Naive thymus-derived CD4-positive, alpha-beta T cell (primary cell): Measurements from ENCODE around the gene BICD1. TPM values are rescaled to one million over a fixed set of nuclear protein-coding genes. Genes with fewer than 3 reads are reported as not detected.

Experiments used
- ATAC-seq: fragments of 150-1000 bp; cut with Tn5 transposase; 2 replicates; pipeline ENCODE4 v1.10.0; 2021; ENCODE audit warnings: mild to moderate bottlenecking, moderate library complexity
- CTCF ChIA-PET: fragments of 350-600 bp; sonication (Branson Sonifier 250); formaldehyde crosslinking; loops from one replicate; lab custom pipeline; 2021; ENCODE audit warnings: antibody characterized with exemption; lab: Charles Lee
- POLR2A ChIA-PET: fragments of 350-600 bp; sonication (Branson Sonifier 250); formaldehyde crosslinking; loops from one replicate; lab custom pipeline; 2021; ENCODE audit warnings: antibody characterized with exemption, inconsistent platforms; lab: Charles Lee
- DNase-seq, 9 donors: peaks; one replicate each; pipeline versions ENCODE4 v3.0.0 to v3.0.0-alpha.2; 2020 to 2022; ENCODE audit warnings: mixed read lengths in 1 of 9
- H3K27ac ChIP-seq: one replicate; pipeline ENCODE4 v1.7.0; 2013; ENCODE audit warnings: mild to moderate bottlenecking, low read depth, low read length, moderate library complexity
- H3K27me3 ChIP-seq, 2 donors: one replicate each; pipeline ENCODE4 v1.7.0; 2013; ENCODE audit warnings: low read length in 2 of 2, mild to moderate bottlenecking in 2 of 2, moderate library complexity in 2 of 2; ENCODE audit not compliant: control insufficient read depth in 2 of 2, insufficient read depth in 2 of 2
- H3K36me3 ChIP-seq, 3 experiments: 1 replicate in 2 of 3; 2 replicates in 1 of 3; pipeline ENCODE4 v1.7.0; 2013; ENCODE audit warnings: low read length in 3 of 3, mild to moderate bottlenecking in 3 of 3, moderate library complexity in 1 of 3; ENCODE audit not compliant: insufficient read depth in 3 of 3, control insufficient read depth in 2 of 3
- H3K4me1 ChIP-seq, 2 donors: one replicate each; pipeline ENCODE4 v1.7.0; 2013; ENCODE audit warnings: low read length in 2 of 2, mild to moderate bottlenecking in 2 of 2, moderate library complexity in 1 of 2; ENCODE audit not compliant: control insufficient read depth in 2 of 2, insufficient read depth in 2 of 2
- H3K4me3 ChIP-seq: 2 replicates; pipeline ENCODE4 v1.7.0; 2013; ENCODE audit warnings: mild to moderate bottlenecking, low read length
- H3K9me3 ChIP-seq, 3 experiments: 1 replicate in 2 of 3; 2 replicates in 1 of 3; pipeline ENCODE4 v1.7.0; 2013; ENCODE audit warnings: low read length in 3 of 3; ENCODE audit not compliant: control insufficient read depth in 2 of 3
- H3K27ac Mint-ChIP-seq, 9 donors: one replicate each; pipeline ENCODE4 v1.8.0; 2020 to 2022; ENCODE audit warnings: mixed read lengths in 9 of 9, mild to moderate bottlenecking in 8 of 9, moderate library complexity in 5 of 9, inconsistent platforms in 2 of 9
- H3K27me3 Mint-ChIP-seq, 5 donors: one replicate each; pipeline ENCODE4 v1.8.0; 2021 to 2022; ENCODE audit warnings: mixed read lengths in 5 of 5, mild to moderate bottlenecking in 1 of 5
- H3K36me3 Mint-ChIP-seq, 5 donors: one replicate each; pipeline ENCODE4 v1.8.0; 2020 to 2022; ENCODE audit warnings: mixed read lengths in 5 of 5, mild to moderate bottlenecking in 3 of 5, inconsistent platforms in 1 of 5
- H3K4me1 Mint-ChIP-seq, 7 donors: one replicate each; pipeline ENCODE4 v1.8.0; 2020 to 2022; ENCODE audit warnings: mixed read lengths in 7 of 7, mild to moderate bottlenecking in 3 of 7, inconsistent platforms in 1 of 7
- H3K4me3 Mint-ChIP-seq, 10 donors: one replicate each; pipeline ENCODE4 v1.8.0; 2020 to 2022; ENCODE audit warnings: mild to moderate bottlenecking in 10 of 10, mixed read lengths in 10 of 10, moderate library complexity in 6 of 10, inconsistent platforms in 2 of 10
- H3K9me3 Mint-ChIP-seq, 11 donors: one replicate each; pipeline ENCODE4 v1.8.0; 2020 to 2022; ENCODE audit warnings: mixed read lengths in 11 of 11, mild to moderate bottlenecking in 4 of 11, inconsistent platforms in 1 of 11, moderate library complexity in 1 of 11
- intact Hi-C, 2 donors: fragments of 100-400 bp; cut with micrococcal nuclease; formaldehyde crosslinking; loops; one replicate each; pipeline ENCODE4 v1.15.1; 2023
- polyA plus RNA-seq, 2 donors: library from polyadenylated mRNA; unstranded; fragments of 300-500 nt; fragmentation: Illumina TruSeq; gene quantifications; one replicate each; pipeline ENCODE4 v1.2.3, GENCODE V29; 2021
- total RNA-seq, 6 experiments: library from RNA in 5 of 6; stranded (reverse) in 5 of 6; gene quantifications; 1 replicate in 5 of 6; 2 replicates in 1 of 6; pipeline ENCODE4 v1.2.3 and lab custom pipeline; 2021 to 2026

BICD1 gene
- total and polyA plus RNA-seq, 7 experiments from 2014 or later: 6.3 to 25.1 (median 17.4) TPM

GRCh38 chr12:32369202-32369601 is 262.6 kb downstream of the BICD1 start:
- Mint-ChIP-seq H3K27me3 (no peaks in the 10 kb centered on the region), H3K4me1 (no peaks in the 10 kb centered on the region), H3K36me3 (peaks cover 0 to 7% (median 0%) of the 10 kb centered on the region in 5 donors), H3K27ac (no peak overlapping the region), H3K4me3 (no peak overlapping the region), H3K9me3 (no peaks in the 10 kb centered on the region)
- POLR2A ChIA-PET: no interaction called here
- Histone ChIP-seq H3K4me1 (no peaks in the 10 kb centered on the region), H3K27me3 (no peaks in the 10 kb centered on the region), H3K36me3 (no peaks in the 10 kb centered on the region), H3K9me3 (no peaks in the 10 kb centered on the region), H3K27ac (no peak overlapping the region), H3K4me3 (no peak overlapping the region)
- CTCF ChIA-PET: no interaction called here
- intact Hi-C loops: loop anchor here in 1 of 2 donors (5.0 kb wide), 4 partner anchors 88 to 1653 kb away; partner anchors contain the start of gene ALG10
- ATAC-seq (no peak), DNase-seq (no peak)

- H3K4me1 Mint-ChIP-seq: no peaks in the 10 kb centered on the region
- no peak overlapping the region for H3K4me3 Mint-ChIP-seq
- intact Hi-C loops: no loop called here
- H3K36me3 Mint-ChIP-seq: no peaks in the 10 kb centered on the region
- Histone ChIP-seq H3K36me3 (no peaks in the 10 kb centered on the region), H3K27ac (no peak overlapping the region), H3K4me1 (no peaks in the 10 kb centered on the region), H3K27me3 (no peaks in the 10 kb centered on the region), H3K9me3 (no peaks in the 10 kb centered on the region), H3K4me3 (no peak overlapping the region)
- H3K9me3 Mint-ChIP-seq: no peaks in the 10 kb centered on the region
- no peak for ATAC-seq
- no peak for DNase-seq
- POLR2A ChIA-PET: no interaction called here
- CTCF ChIA-PET: no interaction called here
- peaks cover 0 to 16% (median 3%) of the 10 kb centered on the region in 5 donors for H3K27me3 Mint-ChIP-seq
- H3K27ac Mint-ChIP-seq: peak overlapping the region in 1 of 9 donors; percentile 42
These were observed 270.9 kb downstream of the BICD1 start for GRCh38 chr12:32377344-32378055.

GRCh38 chr12:32379213-32379612 is 272.6 kb downstream of the BICD1 start:
- DNase-seq (no peak), ATAC-seq (no peak)
- CTCF ChIA-PET: no interaction called here
- H3K27me3 ChIP-seq: no peaks in the 10 kb centered on the region
- H3K4me1 Mint-ChIP-seq: no peaks in the 10 kb centered on the region
- H3K36me3 Mint-ChIP-seq: no peaks in the 10 kb centered on the region
- H3K27ac Mint-ChIP-seq: no peak overlapping the region
- no peak overlapping the region for H3K4me3 ChIP-seq
- H3K4me1 ChIP-seq: no peaks in the 10 kb centered on the region
- H3K27ac ChIP-seq: no peak overlapping the region
- intact Hi-C loops: no loop called here
- H3K9me3 ChIP-seq: no peaks in the 10 kb centered on the region
- H3K27me3 Mint-ChIP-seq: peaks cover 0 to 23% (median 3%) of the 10 kb centered on the region in 5 donors
- H3K36me3 ChIP-seq: no peaks in the 10 kb centered on the region
- H3K9me3 Mint-ChIP-seq: no peaks in the 10 kb centered on the region
- no peak overlapping the region for H3K4me3 Mint-ChIP-seq
- POLR2A ChIA-PET: no interaction called here

GRCh38 chr12:32379667-32380066 is 273.0 kb downstream of the BICD1 start:
- no peak for DNase-seq
- peaks cover 0 to 2% (median 0%) of the 10 kb centered on the region in 7 donors for H3K4me1 Mint-ChIP-seq
- H3K9me3 Mint-ChIP-seq: no peaks in the 10 kb centered on the region
- no peaks in the 10 kb centered on the region for H3K36me3 ChIP-seq
- H3K9me3 ChIP-seq: no peaks in the 10 kb centered on the region
- no peak overlapping the region for H3K4me3 ChIP-seq
- H3K27me3 Mint-ChIP-seq: peaks cover 0 to 28% (median 3%) of the 10 kb centered on the region in 5 donors
- no peak for ATAC-seq
- no peaks in the 10 kb centered on the region for H3K4me1 ChIP-seq
- intact Hi-C loops: no loop called here
- no peaks in the 10 kb centered on the region for H3K36me3 Mint-ChIP-seq
- ChIA-PET CTCF (no interaction called here), POLR2A (no interaction called here)
- H3K27me3 ChIP-seq: no peaks in the 10 kb centered on the region
- H3K27ac ChIP-seq: no peak overlapping the region
- no peak overlapping the region for H3K27ac Mint-ChIP-seq
- H3K4me3 Mint-ChIP-seq: no peak overlapping the region

GRCh38 chr12:32382226-32382625 is 275.6 kb downstream of the BICD1 start:
- H3K9me3 Mint-ChIP-seq: no peaks in the 10 kb centered on the region

GRCh38 chr12:32390572-32391219 is 284.0 kb downstream of the BICD1 start:
- H3K4me3 ChIP-seq: no peak overlapping the region
- ChIA-PET POLR2A (no interaction called here), CTCF (no interaction called here)
- Mint-ChIP-seq H3K4me1 (peaks cover 0 to 6% (median 3%) of the 10 kb centered on the region in 7 donors), H3K27ac (no peak overlapping the region), H3K9me3 (peaks cover 0 to 2% (median 0%) of the 10 kb centered on the region in 11 donors), H3K27me3 (peaks cover 10 to 22% (median 21%) of the 10 kb centered on the region in 5 donors), H3K36me3 (no peaks in the 10 kb centered on the region), H3K4me3 (peak overlapping the region; percentile 25 to 76 (median 62))
- DNase-seq: peak in 5 of 9 donors; percentile 3 to 18 (median 14)
- no peak for ATAC-seq
- intact Hi-C loops: no loop called here
- no peaks in the 10 kb centered on the region for H3K36me3 ChIP-seq
- H3K4me1 ChIP-seq: no peaks in the 10 kb centered on the region
- no peaks in the 10 kb centered on the region for H3K9me3 ChIP-seq
- H3K27me3 ChIP-seq: no peaks in the 10 kb centered on the region
- no peak overlapping the region for H3K27ac ChIP-seq

More at GRCh38 chr12:32382226-32382625, 275.6 kb downstream of the BICD1 start:
- H3K27me3 Mint-ChIP-seq: peaks cover 0 to 30% (median 3%) of the 10 kb centered on the region in 5 donors
- POLR2A ChIA-PET: no interaction called here
- Histone ChIP-seq H3K4me3 (no peak overlapping the region), H3K27me3 (no peaks in the 10 kb centered on the region), H3K36me3 (no peaks in the 10 kb centered on the region), H3K27ac (no peak overlapping the region), H3K9me3 (no peaks in the 10 kb centered on the region), H3K4me1 (no peaks in the 10 kb centered on the region)
- H3K27ac Mint-ChIP-seq: no peak overlapping the region
- DNase-seq (no peak), ATAC-seq (no peak)
- H3K4me3 Mint-ChIP-seq: no peak overlapping the region
- H3K4me1 Mint-ChIP-seq: peaks cover 0 to 2% (median 0%) of the 10 kb centered on the region in 7 donors
- no peaks in the 10 kb centered on the region for H3K36me3 Mint-ChIP-seq
- intact Hi-C loops: no loop called here
- CTCF ChIA-PET: no interaction called here
